Right forelimb (tissue), 1 donor: ENCODE data around the gene GYPC.

Experiments used
- DNase-seq: peaks from one replicate; pipeline ENCODE4 v3.0.0-alpha.2; 2018

Gene GYPC

DNA sequence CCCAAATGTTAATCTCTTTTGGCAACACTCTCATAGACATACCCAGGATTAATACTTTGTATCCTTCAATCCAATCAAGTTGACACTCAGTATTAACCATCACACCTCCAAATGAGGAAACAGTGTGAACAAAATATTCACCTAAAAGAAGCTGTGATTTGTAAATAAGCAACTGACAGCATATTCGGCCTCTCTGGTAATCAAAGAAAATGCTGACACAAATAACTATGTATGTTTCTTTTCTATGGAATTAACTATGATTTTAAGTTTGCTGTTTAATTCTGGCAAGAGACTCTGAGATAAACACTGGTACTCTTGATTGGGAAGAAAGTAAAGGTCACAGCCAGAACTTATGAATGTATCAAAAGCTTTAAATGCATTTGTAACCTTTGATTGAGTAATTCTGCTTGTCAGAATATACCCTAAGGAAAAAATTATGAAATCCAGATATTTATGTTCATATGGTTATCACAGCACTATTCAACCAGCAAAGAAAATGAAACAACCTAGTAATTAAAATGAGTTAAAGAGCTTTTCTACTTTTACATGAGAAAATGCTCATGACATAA is 3.6 kb upstream of the GYPC start:
- no peak for DNase-seq

GRCh38 chr2:126653109-126653508 is 2.8 kb upstream of the GYPC start:
- DNase-seq: no peak

- no peak for DNase-seq
Observed at GRCh38 chr2:126653761-126654160, 2.2 kb upstream of the GYPC start.

DNA sequence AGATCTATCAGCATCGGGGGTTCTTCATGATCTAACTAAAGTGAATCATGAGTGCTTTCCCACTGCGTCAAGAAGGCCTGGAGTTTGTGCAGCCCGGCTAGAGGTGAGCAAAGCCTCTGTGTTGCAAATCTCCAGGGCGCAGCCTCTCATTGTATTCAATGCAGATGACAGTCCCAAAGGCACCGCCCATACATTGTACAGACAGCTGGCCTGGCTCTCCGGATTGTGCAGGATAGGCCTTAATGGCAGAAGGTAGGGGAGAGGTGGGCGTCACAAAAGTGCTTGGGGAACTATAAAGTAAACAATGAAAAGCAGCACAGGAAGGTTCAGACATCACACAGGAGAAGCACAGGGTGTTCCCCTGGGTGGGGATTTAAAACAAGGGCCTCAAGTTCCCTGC is 907 bp upstream of the GYPC start:
- DNase-seq: no peak

DNA sequence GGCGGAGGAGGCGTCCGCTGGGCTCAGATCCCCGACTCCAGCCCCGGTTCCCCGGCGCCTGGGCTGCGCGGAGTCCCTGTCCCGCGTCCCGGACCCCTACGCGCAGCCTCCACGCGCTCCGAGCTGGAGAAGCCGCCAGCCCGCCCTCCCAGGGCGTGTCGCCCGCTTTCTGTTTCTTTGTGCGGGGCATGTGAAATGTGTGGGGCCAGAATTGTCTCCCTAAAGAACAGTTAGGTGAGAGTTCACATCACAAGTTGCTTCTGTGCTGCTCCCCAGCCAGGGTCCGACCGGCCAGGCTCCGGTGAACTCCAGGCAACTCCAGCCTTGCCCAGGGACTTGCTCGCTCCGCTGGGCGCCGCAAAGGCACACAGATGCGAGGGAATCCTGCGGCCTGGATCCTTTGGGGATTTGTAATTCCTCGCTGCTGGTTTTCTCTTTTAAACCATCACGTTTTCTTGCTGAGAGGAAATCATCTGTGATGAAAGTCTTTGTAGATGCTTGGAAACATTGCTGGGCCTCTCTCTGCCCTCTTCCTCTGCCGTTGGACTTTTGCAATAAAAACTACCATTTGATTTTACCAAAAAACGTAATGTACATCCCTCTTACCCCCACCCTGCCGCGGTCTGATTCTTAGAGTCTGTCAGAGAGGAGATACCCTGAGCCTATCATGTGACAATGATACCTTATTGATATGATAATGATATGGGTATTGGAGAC is 631 bp downstream of the GYPC start:
- DNase-seq: peak; percentile 82

- peak; percentile 70 for DNase-seq
Observed at GRCh38 chr2:126657148-126657635, 1.2 kb downstream of the GYPC start.

- peak; percentile 79 for DNase-seq
Observed at GRCh38 chr2:126657636-126658318, 1.8 kb downstream of the GYPC start.

GRCh38 chr2:126658319-126658904 is 2.5 kb downstream of the GYPC start:
- no peak for DNase-seq

DNA sequence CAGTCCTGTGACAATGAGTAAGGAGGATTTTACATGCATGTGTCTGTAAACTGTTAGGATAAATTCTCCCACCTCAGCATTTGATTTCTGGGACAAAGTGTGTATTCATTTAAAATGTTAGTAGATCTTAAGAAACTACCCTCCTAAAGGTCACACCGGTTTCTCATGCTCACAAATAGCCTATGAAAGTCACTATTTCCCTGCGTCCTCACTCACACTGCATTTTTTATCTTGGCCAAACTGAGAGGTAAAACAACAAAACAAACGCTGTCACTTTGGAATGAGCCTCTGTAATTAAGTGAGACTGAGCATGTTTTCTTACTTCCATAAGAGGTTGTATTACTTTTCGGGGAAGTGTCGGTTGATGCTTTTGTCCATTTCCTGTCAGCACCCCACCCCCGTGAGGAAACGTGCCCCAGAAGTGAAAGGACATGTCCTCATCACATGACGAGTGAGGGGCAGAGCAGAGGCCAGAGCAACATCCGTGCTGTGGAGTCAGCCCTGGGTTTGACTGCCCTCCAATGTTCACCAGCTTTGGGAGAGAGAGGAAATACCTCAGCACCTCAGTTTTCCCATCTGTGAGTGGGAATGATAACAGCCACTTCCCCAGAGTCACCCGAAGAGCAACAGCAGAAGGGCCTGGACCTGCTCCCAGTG is 3.1 kb downstream of the GYPC start:
- no peak for DNase-seq

DNA sequence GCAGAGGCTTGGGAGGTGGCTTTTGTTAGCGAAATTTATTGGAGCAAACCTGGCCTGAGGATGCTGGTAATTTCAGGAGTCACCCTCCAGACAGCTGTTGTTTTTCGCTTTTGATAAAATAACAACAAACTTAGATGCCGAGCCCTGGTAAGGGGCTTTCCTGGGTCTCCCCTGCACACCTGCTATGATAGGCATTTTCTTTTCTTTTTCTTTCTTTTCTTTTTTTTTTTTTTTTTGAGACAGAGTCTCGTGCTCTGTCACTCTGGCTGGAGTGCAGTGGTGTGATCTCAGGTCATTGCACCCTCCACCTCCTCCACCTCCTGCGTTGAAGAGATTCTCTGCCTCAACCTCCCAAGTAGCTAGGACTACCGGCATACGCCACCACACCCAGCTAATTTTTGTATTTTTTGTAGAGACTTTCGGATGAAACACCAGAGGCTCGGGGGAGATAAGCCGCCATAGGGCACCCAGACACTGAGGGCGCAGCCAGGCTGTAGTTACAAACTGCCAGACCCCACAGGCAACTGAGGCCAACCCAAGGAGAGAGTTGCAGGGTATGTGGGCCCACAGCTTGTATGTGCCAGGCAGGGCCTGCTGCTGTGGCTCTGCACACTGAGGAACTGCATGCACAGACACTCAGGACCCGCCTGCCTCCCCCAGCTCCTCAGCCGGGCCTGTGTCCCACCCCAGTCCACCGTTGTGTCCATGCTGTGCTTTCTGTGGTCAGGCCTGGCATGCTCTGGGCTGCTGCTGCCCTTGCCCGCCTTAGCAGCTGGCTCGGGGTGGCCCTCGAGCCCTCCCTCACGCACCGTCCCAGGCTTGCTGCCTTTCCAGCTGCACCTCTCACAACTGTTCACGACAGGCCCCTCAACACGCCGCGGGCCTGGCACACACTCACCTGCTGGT is 3.9 kb downstream of the GYPC start:
- no peak for DNase-seq

DNA sequence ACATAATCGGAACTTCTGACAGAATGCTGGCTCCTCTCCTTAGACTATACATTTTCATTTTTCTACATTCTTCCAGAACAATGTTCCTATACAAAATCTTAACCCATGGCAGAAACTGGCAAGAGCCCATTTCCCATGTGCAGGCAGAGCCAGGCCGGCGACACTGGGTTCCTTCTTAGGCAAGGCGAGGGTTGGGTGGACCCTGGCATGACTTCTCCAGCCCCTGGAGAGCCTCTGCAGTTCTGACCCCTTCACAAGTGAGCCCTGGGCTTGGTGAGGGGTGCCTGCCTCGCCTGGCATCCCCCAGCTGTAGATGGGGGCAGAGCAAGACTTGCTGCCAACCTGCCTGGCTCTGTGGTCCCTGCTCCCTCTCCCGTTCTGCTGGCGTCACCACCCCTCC is 5.0 kb downstream of the GYPC start:
- no peak for DNase-seq

GRCh38 chr2:126661702-126662500 is 5.9 kb downstream of the GYPC start:
- no peak for DNase-seq

- DNase-seq: no peak
Observed at GRCh38 chr2:126662621-126663020, 6.7 kb downstream of the GYPC start.

DNA sequence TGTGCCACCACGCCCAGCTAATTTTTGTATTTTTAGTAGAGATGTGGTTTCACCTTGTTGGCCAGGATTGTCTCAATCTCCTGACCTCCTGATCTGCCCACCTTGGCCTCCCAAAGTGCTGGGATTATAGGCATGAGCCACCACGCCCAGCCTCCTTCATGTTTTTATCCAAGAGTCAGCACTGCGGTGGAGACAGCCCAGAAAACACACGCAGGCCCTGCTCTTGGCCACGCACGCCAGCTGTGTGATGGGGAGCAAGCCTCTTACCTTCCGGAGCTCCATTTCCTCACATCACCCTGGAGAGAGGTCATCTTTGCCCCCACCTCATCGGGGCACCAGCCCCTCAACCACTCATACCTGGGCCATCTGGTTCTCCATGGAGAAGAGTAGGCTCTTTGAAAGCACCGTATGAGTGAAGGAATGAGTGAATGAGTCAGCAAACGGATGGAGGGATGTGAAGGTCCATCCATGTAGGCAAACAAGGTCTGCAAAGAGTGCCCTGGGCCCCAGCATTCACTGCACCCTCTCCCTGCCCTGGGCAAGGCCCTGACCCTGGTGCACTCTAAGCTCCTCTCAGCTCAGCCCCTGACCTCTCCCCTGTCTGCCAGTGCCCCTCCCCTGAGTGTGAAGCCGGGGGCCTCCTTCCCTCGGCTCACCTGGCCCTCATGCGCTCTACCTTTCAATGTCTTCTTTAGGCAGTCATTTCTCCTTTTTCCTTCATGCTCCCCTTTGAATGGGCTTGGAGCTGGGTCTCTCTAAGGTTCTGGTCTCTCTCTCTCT is 7.4 kb downstream of the GYPC start:
- DNase-seq: no peak

DNA sequence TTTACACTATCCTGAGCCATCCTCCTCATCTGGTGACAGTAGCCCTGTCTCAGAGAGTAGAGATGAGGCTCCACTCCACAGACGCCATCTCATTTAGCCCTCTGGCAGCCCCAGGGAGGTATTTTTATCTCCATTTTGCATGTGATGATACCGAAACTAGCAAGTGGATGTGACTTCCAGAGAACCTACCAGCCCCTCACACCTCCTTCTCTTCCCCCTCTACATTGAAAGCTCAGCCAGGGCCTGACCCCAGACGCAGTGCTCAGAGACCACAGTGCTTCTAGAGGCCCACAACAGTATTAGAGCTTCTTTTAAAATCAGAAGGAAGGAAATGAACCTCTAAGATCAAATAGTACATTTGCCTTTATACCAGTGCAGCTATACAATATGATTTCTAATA is 8.3 kb downstream of the GYPC start:
- DNase-seq: no peak

- DNase-seq: no peak
Observed at GRCh38 chr2:126664639-126665038, 8.7 kb downstream of the GYPC start.

DNA sequence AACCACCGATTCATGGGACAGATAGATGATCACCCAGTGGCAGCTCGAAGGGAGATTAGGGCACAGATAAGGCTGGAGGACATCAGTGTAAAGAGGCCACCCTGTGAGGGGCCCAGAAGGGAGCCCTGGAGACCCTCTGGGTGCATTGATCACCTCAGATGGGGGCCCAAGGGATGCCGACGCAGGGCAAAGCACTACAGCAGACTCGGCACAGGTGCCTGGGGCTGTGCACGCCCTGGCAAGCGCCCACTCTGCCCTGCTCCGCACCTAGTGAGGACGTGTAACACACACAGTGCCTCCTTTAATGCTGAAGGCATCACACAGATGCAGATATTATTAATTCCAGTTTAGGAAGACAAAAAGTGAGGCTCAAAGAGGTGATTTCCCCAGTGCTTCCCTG is 9.5 kb downstream of the GYPC start:
- DNase-seq: no peak

DNA sequence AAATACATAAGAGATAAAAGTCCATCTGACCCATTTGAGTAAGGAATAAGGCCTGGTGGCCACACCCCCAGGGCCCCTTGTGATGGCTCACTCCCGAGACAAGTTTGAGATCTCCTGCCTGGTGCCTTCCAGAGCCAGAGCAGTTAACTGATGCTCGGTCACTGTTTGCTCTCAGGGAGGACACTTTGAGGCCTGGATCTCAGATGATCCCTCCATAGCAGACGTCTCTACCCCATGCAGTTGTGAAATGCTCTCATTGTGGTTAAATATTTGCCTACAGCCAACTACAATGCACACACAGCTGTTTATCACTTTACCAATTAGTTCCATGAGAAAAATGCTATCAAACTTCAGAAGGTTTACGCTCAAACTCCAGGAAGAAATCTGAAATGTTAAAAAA is 12.3 kb downstream of the GYPC start:
- DNase-seq: no peak

DNA sequence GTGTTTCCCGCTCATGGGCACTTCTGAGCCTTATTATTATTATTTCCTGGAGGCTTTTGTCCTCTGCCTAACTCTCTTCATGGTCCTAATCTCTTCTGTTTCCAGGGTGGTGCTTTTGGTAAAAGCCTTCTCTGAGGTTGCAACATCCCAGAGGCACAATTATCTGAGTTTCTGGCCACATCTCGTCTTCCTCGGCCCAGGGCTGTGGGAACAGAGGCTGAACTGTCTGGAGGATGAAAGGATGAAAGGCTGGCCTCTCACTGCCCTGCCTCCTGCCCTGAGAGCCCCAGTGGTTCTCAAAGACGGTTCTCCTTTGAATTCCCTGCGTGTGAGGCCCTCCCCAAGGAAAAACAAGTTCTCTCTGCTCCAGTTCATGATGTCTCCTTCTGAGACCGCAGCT is 13.8 kb downstream of the GYPC start:
- no peak for DNase-seq

- no peak for DNase-seq
Observed at GRCh38 chr2:126671488-126671887, 15.5 kb downstream of the GYPC start.
